ENCODE data around the gene TBL1XR1. TPM values are rescaled to one million over a fixed set of nuclear protein-coding genes. Genes with fewer than 3 reads are reported as not detected.
A peak's percentile ranks its signal among the peaks of the same experiment; 100 is the strongest.

Gene TBL1XR1
- total and polyA plus RNA-seq, 2 of the 13 experiments (the other 11 are each of a cell fraction or from before 2014, with no cell fraction given): 57.7 to 62.5 TPM

GRCh38 chr3:177196456-177197040, 734 bp downstream of the TBL1XR1 start (continued):
- TF ChIP-seq ZBTB37 (CRISPR knock-in tag; IDR thresholded peaks at IDR 0.05) (no peak), E2F5 (CRISPR knock-in tag; conservative IDR thresholded peaks at IDR 0.05) (no peak), DDIT3 (CRISPR knock-in tag; IDR thresholded peaks at IDR 0.05) (no peak), DMAP1 (CRISPR knock-in tag; IDR thresholded peaks at IDR 0.05) (peak; percentile 22; the same call in 1 of the 2 replicates), IRF9 (CRISPR knock-in tag; IDR thresholded peaks at IDR 0.05; ENCODE audit: borderline replicate concordance) (no peak), FUBP1 (CRISPR knock-in tag; IDR thresholded peaks at IDR 0.05; ENCODE audit: borderline replicate concordance) (no peak), RARA (CRISPR knock-in tag; IDR thresholded peaks at IDR 0.05) (no peak), CAMTA2 (CRISPR knock-in tag; IDR thresholded peaks at IDR 0.05; ENCODE audit: borderline replicate concordance) (no peak), PCBP1 (IDR thresholded peaks at IDR 0.05; ENCODE audit: borderline replicate concordance, low read depth, low read length) (0 out of 2 replicates have a peak, but pooled peaks have one; percentile 21), IKZF5 (CRISPR knock-in tag; IDR thresholded peaks at IDR 0.05) (no peak), TBX2 (CRISPR knock-in tag; IDR thresholded peaks at IDR 0.05; ENCODE audit: borderline replicate concordance) (no peak), ZBTB7A (CRISPR knock-in tag; IDR thresholded peaks at IDR 0.05) (no peak), POLR2A (IDR thresholded peaks at IDR 0.05; ENCODE audit: insufficient read depth in 1 of 2, low read depth in 2 of 2, low read length in 2 of 2) (no peak)
- TF ChIP-seq, protein P1, sequence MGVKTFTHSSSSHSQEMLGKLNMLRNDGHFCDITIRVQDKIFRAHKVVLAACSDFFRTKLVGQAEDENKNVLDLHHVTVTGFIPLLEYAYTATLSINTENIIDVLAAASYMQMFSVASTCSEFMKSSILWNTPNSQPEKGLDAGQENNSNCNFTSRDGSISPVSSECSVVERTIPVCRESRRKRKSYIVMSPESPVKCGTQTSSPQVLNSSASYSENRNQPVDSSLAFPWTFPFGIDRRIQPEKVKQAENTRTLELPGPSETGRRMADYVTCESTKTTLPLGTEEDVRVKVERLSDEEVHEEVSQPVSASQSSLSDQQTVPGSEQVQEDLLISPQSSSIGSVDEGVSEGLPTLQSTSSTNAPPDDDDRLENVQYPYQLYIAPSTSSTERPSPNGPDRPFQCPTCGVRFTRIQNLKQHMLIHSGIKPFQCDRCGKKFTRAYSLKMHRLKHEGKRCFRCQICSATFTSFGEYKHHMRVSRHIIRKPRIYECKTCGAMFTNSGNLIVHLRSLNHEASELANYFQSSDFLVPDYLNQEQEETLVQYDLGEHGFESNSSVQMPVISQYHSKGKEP (CRISPR knock-in tag; IDR thresholded peaks at IDR 0.05): 0 out of 2 replicates have a peak, but pooled peaks have one; percentile 15
- TF ChIP-seq, protein P2, sequence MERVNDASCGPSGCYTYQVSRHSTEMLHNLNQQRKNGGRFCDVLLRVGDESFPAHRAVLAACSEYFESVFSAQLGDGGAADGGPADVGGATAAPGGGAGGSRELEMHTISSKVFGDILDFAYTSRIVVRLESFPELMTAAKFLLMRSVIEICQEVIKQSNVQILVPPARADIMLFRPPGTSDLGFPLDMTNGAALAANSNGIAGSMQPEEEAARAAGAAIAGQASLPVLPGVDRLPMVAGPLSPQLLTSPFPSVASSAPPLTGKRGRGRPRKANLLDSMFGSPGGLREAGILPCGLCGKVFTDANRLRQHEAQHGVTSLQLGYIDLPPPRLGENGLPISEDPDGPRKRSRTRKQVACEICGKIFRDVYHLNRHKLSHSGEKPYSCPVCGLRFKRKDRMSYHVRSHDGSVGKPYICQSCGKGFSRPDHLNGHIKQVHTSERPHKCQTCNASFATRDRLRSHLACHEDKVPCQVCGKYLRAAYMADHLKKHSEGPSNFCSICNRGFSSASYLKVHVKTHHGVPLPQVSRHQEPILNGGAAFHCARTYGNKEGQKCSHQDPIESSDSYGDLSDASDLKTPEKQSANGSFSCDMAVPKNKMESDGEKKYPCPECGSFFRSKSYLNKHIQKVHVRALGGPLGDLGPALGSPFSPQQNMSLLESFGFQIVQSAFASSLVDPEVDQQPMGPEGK (CRISPR knock-in tag; IDR thresholded peaks at IDR 0.05): no peak; the same call in 1 of the 2 replicates
- TF ChIP-seq, protein P3, sequence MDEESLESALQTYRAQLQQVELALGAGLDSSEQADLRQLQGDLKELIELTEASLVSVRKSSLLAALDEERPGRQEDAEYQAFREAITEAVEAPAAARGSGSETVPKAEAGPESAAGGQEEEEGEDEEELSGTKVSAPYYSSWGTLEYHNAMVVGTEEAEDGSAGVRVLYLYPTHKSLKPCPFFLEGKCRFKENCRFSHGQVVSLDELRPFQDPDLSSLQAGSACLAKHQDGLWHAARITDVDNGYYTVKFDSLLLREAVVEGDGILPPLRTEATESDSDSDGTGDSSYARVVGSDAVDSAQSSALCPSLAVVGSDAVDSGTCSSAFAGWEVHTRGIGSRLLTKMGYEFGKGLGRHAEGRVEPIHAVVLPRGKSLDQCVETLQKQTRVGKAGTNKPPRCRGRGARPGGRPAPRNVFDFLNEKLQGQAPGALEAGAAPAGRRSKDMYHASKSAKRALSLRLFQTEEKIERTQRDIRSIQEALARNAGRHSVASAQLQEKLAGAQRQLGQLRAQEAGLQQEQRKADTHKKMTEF (CRISPR knock-in tag; IDR thresholded peaks at IDR 0.05): 0 out of 2 replicates have a peak, but pooled peaks have one; percentile 25
